ENCODE measurements around the gene ABHD1. TPM values are rescaled to one million over a fixed set of nuclear protein-coding genes. Genes with fewer than 3 reads are reported as not detected.

ABHD1 gene
- total and polyA plus RNA-seq, 3 experiments from 2014 or later, result 0.33 to 1.4 (median 0.90) TPM

DNA sequence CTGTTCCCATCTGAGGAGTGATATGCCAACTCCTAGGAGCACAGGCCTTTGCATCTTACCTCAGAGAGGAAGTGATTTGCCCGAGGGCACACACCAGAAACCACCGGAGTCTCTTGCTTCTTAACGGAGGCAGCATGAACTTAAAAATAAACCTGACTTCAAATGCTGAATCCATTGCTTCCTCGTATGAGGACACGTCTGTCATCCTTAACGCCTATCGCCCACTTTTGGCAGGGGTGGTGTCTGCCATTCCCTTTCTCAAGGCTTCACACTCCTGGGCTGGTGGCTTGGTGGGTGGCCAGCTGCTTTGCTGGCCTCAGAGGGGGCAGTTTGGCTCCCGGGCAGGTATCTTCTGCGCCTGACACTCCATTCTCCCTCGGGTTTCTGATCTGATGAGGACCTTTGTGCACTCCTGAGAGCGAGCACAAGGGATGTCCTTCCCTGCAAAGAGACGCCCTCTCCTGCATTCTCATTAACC, 11.9 kb downstream of the ABHD1 start:
- H3K4me1 Mint-ChIP-seq, result peaks cover 19 to 31% (median 21%) of the 10 kb centered on the region in 3 donors
- H3K27ac ChIP-seq (ENCODE audit: low read depth, low read length), result no peak overlapping the region
- peaks cover 0 to 2% of the 10 kb centered on the region in 2 donors for H3K27me3 Mint-ChIP-seq
- peaks cover 15% of the 10 kb centered on the region for H3K36me3 ChIP-seq (ENCODE audit: insufficient read depth, low read length)
- POLR2A ChIA-PET, result no interaction called here
- peak overlapping the region in 4 of 8 donors; percentile 72 to 98 (median 80) for H3K27ac Mint-ChIP-seq
- no peaks in the 10 kb centered on the region for H3K9me3 ChIP-seq (ENCODE audit: low read length)
- peaks cover 15% of the 10 kb centered on the region for H3K4me1 ChIP-seq (ENCODE audit: insufficient read depth, low read length)
- CTCF ChIA-PET, result interaction anchor here (3.6 kb wide), 1 partner anchor 11 kb away, joined by 24 read pairs; the partner anchor contains the start of gene ABHD1
- H3K9me3 Mint-ChIP-seq, result peaks cover 0 to 2% (median 0%) of the 10 kb centered on the region in 5 donors
- peaks cover 0 to 32% (median 0%) of the 10 kb centered on the region in 3 donors for H3K36me3 Mint-ChIP-seq
- peak overlapping the region; percentile 23 to 97 (median 93) for H3K4me3 Mint-ChIP-seq
- no peak for DNase-seq
- H3K27me3 ChIP-seq (ENCODE audit: insufficient read depth, low read length, poor library complexity, severe bottlenecking), result no peaks in the 10 kb centered on the region
- no peak overlapping the region for H3K4me3 ChIP-seq (ENCODE audit: low read length)

- DNase-seq, result no peak
- Mint-ChIP-seq H3K36me3 (peaks cover 0 to 20% (median 0%) of the 10 kb centered on the region in 3 donors), H3K27ac (peak overlapping the region in 1 of 8 donors; percentile 71), H3K4me3 (no peak overlapping the region), H3K9me3 (peaks cover 0 to 2% (median 0%) of the 10 kb centered on the region in 5 donors), H3K27me3 (peaks cover 0 to 2% of the 10 kb centered on the region in 2 donors), H3K4me1 (peaks cover 16 to 27% (median 19%) of the 10 kb centered on the region in 3 donors)
- Histone ChIP-seq H3K36me3 (ENCODE audit: insufficient read depth, low read length) (peaks cover 5% of the 10 kb centered on the region), H3K27me3 (ENCODE audit: insufficient read depth, low read length, poor library complexity, severe bottlenecking) (no peaks in the 10 kb centered on the region), H3K27ac (ENCODE audit: low read depth, low read length) (no peak overlapping the region), H3K4me3 (ENCODE audit: low read length) (no peak overlapping the region), H3K4me1 (ENCODE audit: insufficient read depth, low read length) (peaks cover 15% of the 10 kb centered on the region), H3K9me3 (ENCODE audit: low read length) (no peaks in the 10 kb centered on the region)
- ChIA-PET POLR2A (no interaction called here), CTCF (interaction anchor here (1.2 kb wide), 1 partner anchor 12 kb away, joined by 4 read pairs; no protein-coding TSS in a partner anchor)
Measured at GRCh38 chr2:27136751-27137150, 13.1 kb downstream of the ABHD1 start.

- H3K36me3 Mint-ChIP-seq, result peaks cover 0 to 16% (median 0%) of the 10 kb centered on the region in 3 donors
- H3K27me3 ChIP-seq (ENCODE audit: insufficient read depth, low read length, poor library complexity, severe bottlenecking), result no peaks in the 10 kb centered on the region
- peaks cover 0 to 2% of the 10 kb centered on the region in 2 donors for H3K27me3 Mint-ChIP-seq
- no peaks in the 10 kb centered on the region for H3K36me3 ChIP-seq (ENCODE audit: insufficient read depth, low read length)
- POLR2A ChIA-PET, result no interaction called here
- H3K4me1 Mint-ChIP-seq, result peaks cover 15 to 23% (median 15%) of the 10 kb centered on the region in 3 donors
- H3K4me3 Mint-ChIP-seq, result no peak overlapping the region
- H3K9me3 Mint-ChIP-seq, result peaks cover 0 to 2% (median 0%) of the 10 kb centered on the region in 5 donors
- H3K4me3 ChIP-seq (ENCODE audit: low read length), result no peak overlapping the region
- peaks cover 15% of the 10 kb centered on the region for H3K4me1 ChIP-seq (ENCODE audit: insufficient read depth, low read length)
- no peak overlapping the region for H3K27ac ChIP-seq (ENCODE audit: low read depth, low read length)
- CTCF ChIA-PET, result interaction anchor here (1.2 kb wide), 1 partner anchor 13 kb away, joined by 4 read pairs; no protein-coding TSS in a partner anchor
- no peak for DNase-seq
- peak overlapping the region in 1 of 8 donors; percentile 17 for H3K27ac Mint-ChIP-seq
- no peaks in the 10 kb centered on the region for H3K9me3 ChIP-seq (ENCODE audit: low read length)
Measured at GRCh38 chr2:27137322-27137935, 13.8 kb downstream of the ABHD1 start.

DNA sequence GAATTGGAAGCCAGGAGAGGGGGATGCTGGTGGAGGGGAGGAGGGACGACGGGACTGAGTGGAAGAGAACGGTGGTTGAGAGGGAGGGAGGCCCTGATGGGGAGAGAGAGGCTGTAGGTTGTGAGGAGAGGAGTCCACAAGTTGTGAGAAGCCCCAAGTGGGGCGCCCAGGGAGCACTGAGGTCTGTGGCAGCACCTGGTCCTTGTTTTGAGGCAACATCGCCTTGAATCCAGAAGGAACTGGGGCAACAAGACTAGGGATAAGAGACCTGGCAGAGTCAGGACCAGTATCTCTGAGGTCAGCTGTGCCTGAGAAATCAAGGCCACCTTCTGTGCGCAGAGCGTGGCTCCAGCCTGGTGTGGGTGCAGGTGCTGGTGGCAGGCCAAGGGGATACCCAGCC, 14.5 kb downstream of the ABHD1 start:
- Histone ChIP-seq H3K4me1 (ENCODE audit: insufficient read depth, low read length) (peaks cover 8% of the 10 kb centered on the region), H3K4me3 (ENCODE audit: low read length) (no peak overlapping the region), H3K36me3 (ENCODE audit: insufficient read depth, low read length) (no peaks in the 10 kb centered on the region), H3K9me3 (ENCODE audit: low read length) (no peaks in the 10 kb centered on the region), H3K27ac (ENCODE audit: low read depth, low read length) (no peak overlapping the region), H3K27me3 (ENCODE audit: insufficient read depth, low read length, poor library complexity, severe bottlenecking) (no peaks in the 10 kb centered on the region)
- POLR2A ChIA-PET, result no interaction called here
- Mint-ChIP-seq H3K4me1 (peaks cover 8 to 16% (median 8%) of the 10 kb centered on the region in 3 donors), H3K27ac (peak overlapping the region in 1 of 8 donors; percentile 17), H3K4me3 (peak overlapping the region in 1 of 7 donors; percentile 5), H3K9me3 (peaks cover 0 to 5% (median 2%) of the 10 kb centered on the region in 5 donors), H3K27me3 (peaks cover 0 to 2% of the 10 kb centered on the region in 2 donors), H3K36me3 (peaks cover 0 to 9% (median 4%) of the 10 kb centered on the region in 3 donors)
- CTCF ChIA-PET, result no interaction called here
- DNase-seq, result no peak

DNA sequence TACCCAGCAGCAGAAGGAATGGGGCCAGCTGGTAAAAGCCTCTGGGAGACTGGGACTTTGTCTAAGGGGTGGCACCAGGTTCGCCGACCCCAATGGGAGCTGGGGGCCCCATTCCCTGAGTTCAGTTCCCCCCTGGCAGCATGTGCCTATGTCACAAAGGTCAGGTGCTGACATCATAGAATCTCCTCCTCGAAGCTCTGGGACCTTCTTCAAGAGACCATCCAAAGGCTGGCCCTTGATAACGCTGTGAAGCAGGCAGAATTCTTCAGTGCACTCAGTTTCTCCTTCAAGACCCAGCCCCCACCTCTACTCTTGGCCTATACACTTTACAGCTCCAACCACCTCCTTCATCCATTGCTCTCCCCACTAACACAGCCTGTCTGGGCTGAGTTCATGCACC, 15.7 kb downstream of the ABHD1 start, which contains the start of gene PRR30:
TSS of gene PRR30 (minus strand) at position 101 of the 400 bp plus-strand sequence. CDS start 1,081 bp downstream, outside the sequence.
- Mint-ChIP-seq H3K27me3 (peaks cover 0 to 5% of the 10 kb centered on the region in 2 donors), H3K4me1 (peaks cover 0 to 7% (median 0%) of the 10 kb centered on the region in 3 donors), H3K27ac (peak within 1 kb of the TSS in 2 of 8 donors; percentile 17 to 69), H3K9me3 (peaks cover 0 to 6% (median 4%) of the 10 kb centered on the region in 5 donors), H3K36me3 (peaks cover 0 to 5% (median 2%) of the 10 kb centered on the region in 3 donors), H3K4me3 (peak within 1 kb of the TSS in 2 of 7 donors; percentile 15 to 32)
- H3K27me3 ChIP-seq (ENCODE audit: insufficient read depth, low read length, poor library complexity, severe bottlenecking), result no peaks in the 10 kb centered on the region
- no peak within 1 kb of the TSS for H3K27ac ChIP-seq (ENCODE audit: low read depth, low read length)
- ChIA-PET CTCF (no interaction called here), POLR2A (no interaction called here)
- no peaks in the 10 kb centered on the region for H3K9me3 ChIP-seq (ENCODE audit: low read length)
- DNase-seq, result no peak
- no peaks in the 10 kb centered on the region for H3K4me1 ChIP-seq (ENCODE audit: insufficient read depth, low read length)
- H3K36me3 ChIP-seq (ENCODE audit: insufficient read depth, low read length), result no peaks in the 10 kb centered on the region
- H3K4me3 ChIP-seq (ENCODE audit: low read length), result no peak within 1 kb of the TSS

- no peak for DNase-seq
- POLR2A ChIA-PET, result no interaction called here
- Mint-ChIP-seq H3K9me3 (peaks cover 0 to 4% (median 4%) of the 10 kb centered on the region in 5 donors), H3K27me3 (peaks cover 10 to 13% of the 10 kb centered on the region in 2 donors), H3K4me1 (no peaks in the 10 kb centered on the region), H3K4me3 (no peak overlapping the region), H3K36me3 (peaks cover 0 to 5% (median 0%) of the 10 kb centered on the region in 3 donors), H3K27ac (no peak overlapping the region)
- Histone ChIP-seq H3K4me3 (ENCODE audit: low read length) (no peak overlapping the region), H3K4me1 (ENCODE audit: insufficient read depth, low read length) (no peaks in the 10 kb centered on the region), H3K27me3 (ENCODE audit: insufficient read depth, low read length, poor library complexity, severe bottlenecking) (no peaks in the 10 kb centered on the region), H3K27ac (ENCODE audit: low read depth, low read length) (no peak overlapping the region), H3K9me3 (ENCODE audit: low read length) (no peaks in the 10 kb centered on the region), H3K36me3 (ENCODE audit: insufficient read depth, low read length) (no peaks in the 10 kb centered on the region)
- CTCF ChIA-PET, result interaction anchor here (0.7 kb wide), 1 partner anchor 56 kb away, joined by 3 read pairs; the partner anchor contains the start of gene KHK
Measured at GRCh38 chr2:27143285-27143684, 19.7 kb downstream of the ABHD1 start.

- no peak overlapping the region for H3K27ac Mint-ChIP-seq
- peaks cover 0 to 4% (median 4%) of the 10 kb centered on the region in 5 donors for H3K9me3 Mint-ChIP-seq
- H3K36me3 Mint-ChIP-seq, result peaks cover 0 to 5% (median 0%) of the 10 kb centered on the region in 3 donors
- H3K9me3 ChIP-seq (ENCODE audit: low read length), result no peaks in the 10 kb centered on the region
- ChIA-PET CTCF (no interaction called here), POLR2A (interaction anchor here (0.7 kb wide), 1 partner anchor 63 kb away, joined by 4 read pairs; no protein-coding TSS in a partner anchor)
- H3K4me3 Mint-ChIP-seq, result no peak overlapping the region
- H3K36me3 ChIP-seq (ENCODE audit: insufficient read depth, low read length), result no peaks in the 10 kb centered on the region
- no peak for DNase-seq
- H3K27me3 ChIP-seq (ENCODE audit: insufficient read depth, low read length, poor library complexity, severe bottlenecking), result no peaks in the 10 kb centered on the region
- no peaks in the 10 kb centered on the region for H3K4me1 Mint-ChIP-seq
- no peak overlapping the region for H3K4me3 ChIP-seq (ENCODE audit: low read length)
- no peak overlapping the region for H3K27ac ChIP-seq (ENCODE audit: low read depth, low read length)
- peaks cover 10 to 17% of the 10 kb centered on the region in 2 donors for H3K27me3 Mint-ChIP-seq
- no peaks in the 10 kb centered on the region for H3K4me1 ChIP-seq (ENCODE audit: insufficient read depth, low read length)
Measured at GRCh38 chr2:27145682-27146081, 22.1 kb downstream of the ABHD1 start.

DNA sequence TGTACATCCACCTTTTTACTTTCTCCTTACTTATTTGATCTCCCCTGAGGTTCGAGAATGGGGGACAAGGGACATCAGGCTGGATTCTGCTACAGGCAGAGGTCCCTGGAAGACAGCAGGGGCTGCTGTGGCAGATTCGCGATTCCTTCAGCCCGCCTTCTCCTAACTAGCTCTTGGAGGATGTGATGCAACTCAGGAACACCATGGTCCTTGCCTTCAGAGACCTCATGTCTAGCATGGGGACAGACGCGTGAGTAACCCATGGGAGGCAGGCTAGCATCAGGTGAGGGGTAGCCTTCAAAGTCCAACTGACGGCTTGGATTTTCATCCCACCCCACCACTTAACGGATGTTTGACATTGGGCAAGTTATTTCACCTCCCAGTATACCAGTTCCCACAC, 24.3 kb downstream of the ABHD1 start:
- DNase-seq, result no peak
- peaks cover 10 to 21% of the 10 kb centered on the region in 2 donors for H3K27me3 Mint-ChIP-seq
- Histone ChIP-seq H3K9me3 (ENCODE audit: low read length) (no peaks in the 10 kb centered on the region), H3K4me1 (ENCODE audit: insufficient read depth, low read length) (no peaks in the 10 kb centered on the region), H3K4me3 (ENCODE audit: low read length) (no peak overlapping the region), H3K36me3 (ENCODE audit: insufficient read depth, low read length) (no peaks in the 10 kb centered on the region), H3K27ac (ENCODE audit: low read depth, low read length) (no peak overlapping the region), H3K27me3 (ENCODE audit: insufficient read depth, low read length, poor library complexity, severe bottlenecking) (no peaks in the 10 kb centered on the region)
- H3K36me3 Mint-ChIP-seq, result peaks cover 0 to 3% (median 0%) of the 10 kb centered on the region in 3 donors
- POLR2A ChIA-PET, result no interaction called here
- no peaks in the 10 kb centered on the region for H3K4me1 Mint-ChIP-seq
- peaks cover 0 to 4% (median 3%) of the 10 kb centered on the region in 5 donors for H3K9me3 Mint-ChIP-seq
- H3K27ac Mint-ChIP-seq, result peak overlapping the region in 1 of 8 donors; percentile 33
- no peak overlapping the region for H3K4me3 Mint-ChIP-seq
- CTCF ChIA-PET, result no interaction called here

Data from CD8-positive, alpha-beta memory T cell (primary cell).